ENCODE measurements around the gene LRRC72. TPM values are rescaled to one million over a fixed set of nuclear protein-coding genes. Genes with fewer than 3 reads are reported as not detected.
A peak's percentile ranks its signal among the peaks of the same experiment; 100 is the strongest.

Gene LRRC72
- total RNA-seq, 1 experiment from 2014 or later = not detected

DNA sequence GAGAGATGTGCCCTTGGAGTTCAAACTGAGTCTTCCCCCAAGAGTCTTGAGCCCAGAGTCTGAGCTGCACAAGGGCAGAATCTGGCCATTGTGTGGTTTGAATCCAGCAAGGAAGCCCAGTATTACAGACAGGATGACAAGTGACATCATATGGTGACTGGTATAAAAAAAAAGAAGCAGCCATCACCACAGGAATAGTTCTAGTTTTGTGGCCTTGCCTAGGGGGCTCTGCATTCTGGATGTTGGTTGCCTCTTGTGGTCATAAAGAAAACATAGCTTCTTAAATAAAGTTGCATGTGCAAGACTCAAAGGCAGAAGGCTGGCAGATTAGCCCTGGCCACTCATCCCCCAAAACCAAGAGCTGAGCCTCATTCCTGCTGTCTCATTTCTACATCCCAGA is 16.8 kb upstream of the LRRC72 start:
- no peak overlapping the region for H2BK20ac ChIP-seq (ENCODE audit: low read depth, low read length, poor library complexity, severe bottlenecking)
- no peak overlapping the region for H4K5ac ChIP-seq (ENCODE audit: insufficient read length, low read depth, low read length)
- no peak overlapping the region for H3K4ac ChIP-seq (ENCODE audit: low read depth, low read length)
- H3K14ac ChIP-seq (ENCODE audit: insufficient read depth, low read length) = no peak overlapping the region
- H3K27me3 ChIP-seq (ENCODE audit: insufficient read depth, low read length) = no peaks in the 10 kb centered on the region
- H3K23me2 ChIP-seq (ENCODE audit: insufficient read length, low read depth, low read length, poor library complexity, severe bottlenecking) = no peaks in the 10 kb centered on the region
- no peak overlapping the region for H2BK12ac ChIP-seq (ENCODE audit: insufficient read length, low read depth, low read length)
- Mint-ChIP-seq H3K27ac (peak overlapping the region in 1 of 3 experiments; percentile 49; a peak in 1 of 7 replicates), H3K9me3 (no peaks in the 10 kb centered on the region), H3K4me3 (no peak overlapping the region), H3K36me3 (ENCODE audit: insufficient read depth in 1 of 3, low read depth in 3 of 3) (no peaks in the 10 kb centered on the region), H3K27me3 (ENCODE audit: low read depth) (no peaks in the 10 kb centered on the region), H3K4me1 (peaks cover 5 to 14% of the 10 kb centered on the region in 2 experiments; a peak in 3 of 4 replicates)
- no peak for TF ChIP-seq CTCF (conservative IDR thresholded peaks at IDR 0.05)
- no peak overlapping the region for H3K4me2 ChIP-seq (ENCODE audit: insufficient read depth, insufficient read length, low read length)
- no peak overlapping the region for H3K56ac ChIP-seq (ENCODE audit: insufficient read length, low read depth, low read length)
- H3K79me1 ChIP-seq (ENCODE audit: insufficient read depth, low read depth, low read length, poor library complexity, severe bottlenecking) = no peaks in the 10 kb centered on the region
- DNase-seq = no peak
- no peak overlapping the region for H3T11ph ChIP-seq (ENCODE audit: low read length)
- H3K79me2 ChIP-seq (ENCODE audit: insufficient read depth, low read length) = no peaks in the 10 kb centered on the region
- H2BK5ac ChIP-seq (ENCODE audit: insufficient read length, low read length) = no peak overlapping the region
- H2BK120ac ChIP-seq (ENCODE audit: low read depth, low read length, poor library complexity, severe bottlenecking) = no peak overlapping the region
- H2AK5ac ChIP-seq (ENCODE audit: insufficient read length, low read length) = no peak overlapping the region
- H3K27ac ChIP-seq (ENCODE audit: insufficient read length, low read depth, low read length) = no peak overlapping the region
- H2BK15ac ChIP-seq (ENCODE audit: low read depth, low read length) = no peak overlapping the region
- no peak overlapping the region for H3K18ac ChIP-seq (ENCODE audit: insufficient read length, low read depth, low read length)
- no peak overlapping the region for H3K9ac ChIP-seq (ENCODE audit: extremely low read depth, insufficient read length, low read length)
- no peaks in the 10 kb centered on the region for H3K9me3 ChIP-seq (ENCODE audit: control insufficient read depth, low read depth, low read length)
- H4K20me1 ChIP-seq (ENCODE audit: control insufficient read depth, insufficient read depth, insufficient read length) = no peaks in the 10 kb centered on the region
- no peak overlapping the region for H2AFZ ChIP-seq (ENCODE audit: low read length)
- H3K23ac ChIP-seq (ENCODE audit: insufficient read length, low read depth, low read length) = no peak overlapping the region
- H4K8ac ChIP-seq (replicated peaks; ENCODE audit: insufficient read length, low read depth, low read length) = no peak overlapping the region
- peaks cover 4% of the 10 kb centered on the region; the same call in 1 of the 2 replicates for H3K4me1 ChIP-seq (ENCODE audit: insufficient read depth, low read length)
- H4K91ac ChIP-seq (ENCODE audit: insufficient read length, low read depth, low read length) = no peak overlapping the region
